NB4 (cell line): ENCODE measurements around the gene ELOVL1.

Source experiments
- CTCF ChIP-seq: IDR thresholded peaks from one replicate; pipeline ENCODE4 v1.5.1; 2012; ENCODE audit warnings: low read depth, low read length
- POLR2A ChIP-seq: IDR thresholded peaks from 2 replicates; pipeline ENCODE4 v1.6.1; 2011; ENCODE audit warnings: mild to moderate bottlenecking; ENCODE audit not compliant: insufficient read length; ENCODE audit errors: extremely low read depth

GRCh38 chr1:43366601-43367025 is 1.2 kb downstream of the ELOVL1 start:
- no peak for TF ChIP-seq CTCF
- TF ChIP-seq POLR2A: no peak
